Panc1 (cell line): ENCODE results near the gene IP6K1.

Experiments used
- POLR2AphosphoS5 ChIP-seq: IDR thresholded peaks from 2 replicates; pipeline ENCODE4 v1.6.1; 2012; ENCODE audit warnings: mild to moderate bottlenecking, low read depth, low read length, moderate library complexity
- TCF7L2 ChIP-seq: IDR thresholded peaks from 2 replicates; pipeline ENCODE4 v1.6.1; 2011; ENCODE audit warnings: mild to moderate bottlenecking, low read depth, low read length, inconsistent platforms

- TF ChIP-seq POLR2AphosphoS5 (no peak), TCF7L2 (no peak)
Measured at GRCh38 chr3:49790626-49791411, 4.5 kb upstream of the IP6K1 start.
